CD4-positive, alpha-beta T cell treated with Interferon alpha-2 for 1 hour (primary cell): Measurements from ENCODE around the gene CNTN4.
"Not testable (repeated sequence)": the region's sequence is repeated elsewhere in the genome, so short reads cannot be mapped to it uniquely, and the experiment has no call there.

Source experiments
- DNase-seq, 2 donors: peaks; one replicate each; pipeline ENCODE4 v3.0.0-alpha.2; 2020 to 2022

CNTN4 gene

DNA sequence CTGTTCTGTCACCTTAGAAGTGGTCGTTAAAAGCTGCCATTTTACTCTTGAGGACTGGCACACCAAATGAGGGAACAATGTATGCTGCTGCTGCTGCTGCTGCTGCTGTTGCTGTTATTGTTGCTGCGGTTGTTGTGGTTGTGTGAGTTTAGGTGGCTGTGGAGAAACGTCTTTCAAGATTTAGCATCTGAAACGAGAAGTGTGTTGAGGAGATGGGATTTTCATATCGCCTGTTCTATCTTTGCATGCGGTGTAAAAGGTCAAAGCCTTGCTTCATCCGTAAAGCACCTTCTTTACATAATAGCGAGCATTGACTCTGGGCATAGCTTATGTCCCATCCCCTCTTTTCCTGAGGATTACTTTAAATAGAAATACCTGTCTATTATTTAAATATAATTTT is 428.7 kb downstream of the CNTN4 start:
- DNase-seq = not testable (repeated sequence)

DNA sequence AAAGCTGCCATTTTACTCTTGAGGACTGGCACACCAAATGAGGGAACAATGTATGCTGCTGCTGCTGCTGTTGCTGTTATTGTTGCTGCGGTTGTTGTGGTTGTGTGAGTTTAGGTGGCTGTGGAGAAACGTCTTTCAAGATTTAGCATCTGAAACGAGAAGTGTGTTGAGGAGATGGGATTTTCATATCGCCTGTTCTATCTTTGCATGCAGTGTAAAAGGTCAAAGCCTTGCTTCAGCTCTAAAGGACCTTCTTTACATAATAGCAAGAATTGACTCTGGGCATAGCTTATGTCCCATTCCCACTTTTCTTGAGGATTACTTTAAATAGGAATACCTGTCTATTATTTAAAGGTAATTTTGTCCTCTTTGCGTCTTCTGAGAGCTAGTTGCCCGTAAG is 436.1 kb downstream of the CNTN4 start:
- not testable (repeated sequence) for DNase-seq

DNA sequence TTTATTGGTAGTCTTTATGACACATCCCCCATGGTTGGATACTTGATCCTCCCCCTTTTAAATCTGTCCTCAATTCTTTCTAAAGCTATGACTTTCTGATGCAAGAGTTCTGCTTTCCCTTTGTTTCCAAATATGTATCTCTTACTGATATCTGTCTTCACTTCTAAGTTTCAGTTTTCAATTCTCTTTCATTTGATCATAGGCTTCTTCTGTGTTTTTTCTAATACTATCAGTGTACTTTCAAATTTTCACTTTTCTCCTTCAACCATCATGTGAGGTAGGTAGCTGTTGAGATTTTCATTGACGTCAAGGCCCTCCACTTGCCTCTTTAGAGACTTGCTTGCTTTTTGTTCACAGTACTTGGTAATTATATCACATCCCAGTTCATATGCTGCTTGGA is 436.5 kb downstream of the CNTN4 start:
- no peak for DNase-seq

- no peak for DNase-seq
Measured at GRCh38 chr3:2536575-2536974, 437.9 kb downstream of the CNTN4 start.

- DNase-seq = no peak
Measured at GRCh38 chr3:2540115-2540514, 441.4 kb downstream of the CNTN4 start.

- no peak for DNase-seq
Measured at GRCh38 chr3:2543247-2543646, 444.6 kb downstream of the CNTN4 start.

- no peak for DNase-seq
Measured at GRCh38 chr3:2544212-2544611, 445.5 kb downstream of the CNTN4 start.

DNA sequence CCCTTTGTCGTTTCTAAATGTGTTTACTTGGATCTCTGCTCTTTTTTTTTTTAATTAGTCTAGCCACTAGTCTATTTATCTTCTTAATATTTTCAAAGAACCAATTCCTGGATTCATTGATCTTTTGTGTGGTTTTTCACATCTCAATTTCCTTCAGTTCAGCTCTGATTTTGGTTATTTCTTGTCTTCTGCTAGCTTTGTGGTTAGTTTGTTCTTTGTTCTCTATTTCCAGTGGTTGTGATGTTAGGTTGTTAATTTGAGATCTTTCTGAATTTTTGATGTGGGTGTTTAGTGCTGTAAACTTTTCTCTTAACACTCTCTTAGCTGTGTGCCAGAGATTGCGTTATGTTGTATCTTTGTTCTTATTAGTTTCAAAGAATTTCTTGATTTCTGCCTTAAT is 446.1 kb downstream of the CNTN4 start:
- DNase-seq = no peak

- no peak for DNase-seq
Measured at GRCh38 chr3:2547049-2547448, 448.4 kb downstream of the CNTN4 start.

GRCh38 chr3:2554656-2555055 is 456.0 kb downstream of the CNTN4 start:
- DNase-seq = no peak

DNA sequence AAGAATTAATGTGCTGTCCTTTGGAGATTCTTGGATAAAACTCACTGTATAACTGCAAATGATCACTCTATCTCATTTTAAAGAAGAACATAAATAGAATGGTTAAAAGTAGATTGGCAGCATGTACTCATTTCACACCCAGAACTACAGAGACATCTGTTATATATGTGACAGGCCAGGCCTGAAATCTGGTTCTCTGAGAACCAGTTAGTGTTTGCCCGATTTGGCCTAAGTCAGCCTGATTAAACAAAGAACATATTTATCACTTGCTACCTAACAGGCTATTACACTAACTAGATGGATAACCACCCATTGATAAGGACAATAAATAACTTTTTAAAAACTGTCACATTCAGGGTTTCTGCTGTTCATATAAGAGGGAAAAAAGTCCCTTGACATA is 460.1 kb downstream of the CNTN4 start:
- DNase-seq = no peak

DNA sequence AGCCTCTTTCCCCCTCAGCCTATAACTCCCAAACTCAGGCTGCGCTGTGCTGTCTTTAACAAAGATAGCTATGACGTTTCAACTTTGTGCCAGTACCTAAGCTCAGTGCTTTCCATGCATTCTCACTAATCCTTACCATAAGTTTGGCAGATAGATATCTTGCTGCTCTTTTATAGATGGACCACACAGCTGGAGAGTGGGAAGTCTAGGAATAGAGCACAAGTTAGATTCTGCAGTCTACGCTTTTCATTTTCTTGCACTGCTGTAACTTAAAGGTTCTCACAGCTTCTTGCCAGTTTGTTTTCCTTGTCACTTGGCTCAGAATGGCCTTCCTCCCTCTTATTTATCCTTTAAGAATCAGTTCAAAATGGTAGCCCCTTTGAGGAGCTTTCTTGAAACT is 468.8 kb downstream of the CNTN4 start:
- no peak for DNase-seq

GRCh38 chr3:2568156-2568555 is 469.5 kb downstream of the CNTN4 start:
- DNase-seq = no peak

GRCh38 chr3:2568929-2569328 is 470.3 kb downstream of the CNTN4 start:
- no peak for DNase-seq

GRCh38 chr3:2577571-2577970 is 478.9 kb downstream of the CNTN4 start:
- no peak for DNase-seq

DNA sequence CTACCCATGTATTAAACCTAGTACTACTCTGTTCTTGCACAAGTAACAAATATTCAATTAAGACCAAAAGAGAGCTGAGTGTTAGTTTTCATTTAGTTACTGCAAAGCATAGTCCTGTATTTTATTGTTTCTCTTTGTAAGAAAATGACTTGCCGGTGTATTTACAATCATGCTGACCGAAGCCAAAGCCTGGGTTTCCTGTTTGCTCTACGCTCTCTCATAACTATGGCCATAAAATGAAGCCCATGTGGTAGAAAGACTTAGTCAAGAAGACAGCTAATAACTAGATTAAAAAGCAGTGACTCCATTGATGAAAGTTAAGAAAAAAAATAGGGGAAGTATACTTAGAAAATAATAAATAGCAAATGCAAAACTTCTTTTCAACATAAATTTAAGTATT is 479.9 kb downstream of the CNTN4 start:
- DNase-seq = no peak

GRCh38 chr3:2579206-2579605 is 480.5 kb downstream of the CNTN4 start:
- no peak for DNase-seq

GRCh38 chr3:2583046-2583445 is 484.4 kb downstream of the CNTN4 start:
- DNase-seq = no peak

DNA sequence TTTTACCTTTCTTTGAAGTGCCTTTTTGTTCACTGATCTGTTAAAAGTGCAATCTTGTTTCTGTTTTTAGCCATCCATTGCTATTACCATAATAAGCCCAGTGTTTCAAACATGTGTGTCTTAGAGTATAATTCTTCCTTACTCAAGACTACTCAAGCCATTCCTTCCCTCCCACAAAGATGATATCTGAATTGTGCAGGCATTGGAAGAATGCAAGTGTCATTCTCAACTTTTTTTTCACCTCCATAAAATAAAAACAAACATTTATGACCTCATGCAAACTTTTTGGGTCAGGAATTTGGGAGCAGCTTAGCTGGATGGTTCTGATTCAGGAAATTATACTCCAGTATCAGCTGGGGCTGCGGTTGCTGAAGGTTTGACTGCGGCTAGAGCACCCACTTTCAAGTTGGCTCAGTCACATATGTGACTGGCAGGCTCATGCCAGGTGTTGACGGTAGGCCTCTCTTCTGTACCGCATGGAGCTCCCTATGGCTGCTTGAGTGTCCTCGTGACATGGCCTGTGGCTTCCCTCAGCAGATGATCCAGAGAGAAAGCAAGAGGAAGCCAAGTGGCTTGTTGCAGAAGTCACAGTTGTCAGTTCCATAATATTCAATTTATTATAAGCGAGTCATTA is 490.8 kb downstream of the CNTN4 start:
- no peak for DNase-seq

DNA sequence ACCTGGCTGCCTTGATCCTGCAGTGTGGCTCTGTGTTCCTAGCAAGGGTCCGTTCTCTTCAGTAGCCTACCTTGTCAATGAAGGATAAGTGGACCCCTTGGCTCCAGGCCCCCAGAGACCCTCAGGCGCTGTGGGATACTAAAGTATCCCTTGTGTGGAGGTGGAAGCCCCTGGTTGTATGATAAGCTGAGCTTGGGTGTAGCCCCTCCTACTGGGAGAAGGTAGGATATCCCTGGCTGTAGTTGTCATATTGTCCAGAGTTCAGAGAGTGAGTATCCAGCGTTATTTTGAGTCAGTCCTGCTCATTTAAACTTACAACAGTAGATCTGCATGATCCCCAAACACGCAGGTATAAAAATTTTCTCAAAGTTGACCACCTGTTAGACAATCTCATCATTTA is 496.8 kb downstream of the CNTN4 start:
- no peak for DNase-seq

DNA sequence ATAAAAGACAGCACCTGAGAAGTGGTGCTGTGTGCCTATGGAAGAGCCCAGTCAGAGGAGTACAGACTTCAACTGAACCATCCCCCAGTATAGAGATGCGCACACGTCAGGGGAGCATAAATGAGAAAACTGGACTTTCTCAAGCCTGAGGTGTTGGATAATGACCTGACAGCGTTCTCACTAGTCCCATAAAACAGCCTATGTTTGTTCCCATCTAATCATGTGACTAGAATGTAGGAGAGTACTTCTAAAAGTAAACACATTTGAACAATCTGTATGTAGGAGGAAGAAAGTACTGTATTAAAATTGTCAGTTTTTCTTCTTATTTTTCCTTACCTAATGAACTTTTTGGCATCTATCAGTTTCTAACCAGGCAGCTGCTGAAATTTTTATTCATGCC is 498.9 kb downstream of the CNTN4 start:
- no peak for DNase-seq

GRCh38 chr3:2599471-2599870 is 500.8 kb downstream of the CNTN4 start:
- no peak for DNase-seq

DNA sequence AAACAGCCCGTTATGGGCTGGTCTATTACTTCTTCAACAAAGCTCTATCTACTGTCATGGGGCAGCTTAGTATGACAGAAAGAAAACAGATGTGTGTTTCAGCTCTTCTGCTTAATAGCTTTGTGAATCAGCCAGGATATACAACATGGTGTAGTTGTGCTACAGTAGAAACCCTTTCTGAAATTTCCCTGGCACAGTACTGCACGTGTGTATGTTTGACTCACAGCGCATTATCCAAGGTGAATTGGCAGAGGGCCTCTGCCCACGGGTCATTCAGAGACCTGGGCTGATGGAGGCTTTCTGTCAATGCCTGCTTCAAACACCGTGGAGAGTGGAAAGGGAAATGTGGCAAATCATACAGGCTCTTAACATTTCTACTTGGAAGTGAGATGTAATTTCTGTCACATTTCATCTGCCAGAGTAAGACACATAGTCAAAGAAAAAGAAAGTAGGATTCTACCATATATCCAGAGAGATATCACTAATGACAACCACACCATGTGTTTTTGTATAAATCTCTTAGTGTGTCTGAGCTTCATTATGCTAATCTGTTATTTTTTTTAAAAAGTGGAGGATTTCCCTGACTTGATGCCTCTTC is 505.1 kb downstream of the CNTN4 start:
- DNase-seq = no peak

DNA sequence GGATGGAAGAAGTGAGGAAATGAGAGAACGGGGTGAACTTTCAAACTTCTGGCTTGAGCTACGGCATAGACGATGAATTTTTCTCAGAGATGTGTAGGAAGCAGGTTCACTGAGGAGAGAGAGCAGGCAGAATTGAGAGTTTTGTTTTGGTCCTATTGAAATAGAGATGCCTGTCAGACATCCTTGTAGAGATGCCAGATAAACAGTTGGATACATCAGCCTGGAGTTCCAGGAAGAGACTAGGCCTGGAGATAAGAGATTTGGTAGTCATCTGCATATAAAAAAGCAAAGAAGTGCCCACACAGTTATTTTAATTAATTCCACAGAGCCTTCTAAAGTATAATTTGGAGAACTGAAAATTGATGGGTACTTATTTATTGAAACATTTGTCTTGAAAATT is 515.9 kb downstream of the CNTN4 start:
- no peak for DNase-seq

DNA sequence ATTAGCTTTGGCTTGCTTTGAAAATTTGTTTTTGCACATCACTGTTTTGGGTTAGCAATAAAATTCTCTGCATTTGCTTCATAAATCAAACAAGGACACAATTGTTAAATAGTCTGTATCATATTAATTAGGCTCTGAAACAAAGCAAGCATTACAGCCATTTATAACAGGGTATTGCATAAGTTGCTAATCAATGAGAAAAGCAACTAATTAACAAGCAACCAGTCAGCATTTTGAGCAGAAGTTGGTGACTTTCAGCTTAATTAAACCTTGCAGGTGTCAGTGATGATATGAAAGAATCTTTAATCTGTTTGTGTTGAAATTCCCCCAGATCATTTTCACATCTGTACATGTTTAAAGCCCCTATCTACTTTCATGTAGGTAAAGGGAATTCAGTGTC is 516.4 kb downstream of the CNTN4 start:
- DNase-seq = no peak
